WTC11 (cell line): ENCODE measurements around the gene TEX14.

Experiments
- ATF1 ChIP-seq: sonication (generic); formaldehyde crosslinking; IDR thresholded peaks from 2 replicates; pipeline ENCODE4 v1.8.1; 2023; ENCODE audit warnings: mild to moderate bottlenecking, moderate library complexity, missing genetic modification reagents
- CBFB ChIP-seq: sonication (generic); formaldehyde crosslinking; IDR thresholded peaks from 2 replicates; pipeline ENCODE4 v1.8.1; 2022; ENCODE audit warnings: mild to moderate bottlenecking, low read depth, missing genetic modification reagents
- CREB1 ChIP-seq: sonication (generic); formaldehyde crosslinking; IDR thresholded peaks from 2 replicates; pipeline ENCODE4 v1.8.0; 2023; ENCODE audit warnings: mild to moderate bottlenecking, missing genetic modification reagents
- CTCF ChIP-seq: fragments of 200-600 bp; IDR thresholded peaks from 2 replicates; pipeline ENCODE4 v1.8.0; 2022; ENCODE audit warnings: antibody characterized with exemption
- NR1H2 ChIP-seq: sonication (generic); formaldehyde crosslinking; IDR thresholded peaks from 2 replicates; pipeline ENCODE4 v1.9.0; 2021; ENCODE audit warnings: mild to moderate bottlenecking, moderate library complexity, missing genetic modification reagents
- TEAD1 ChIP-seq: sonication (generic); formaldehyde crosslinking; IDR thresholded peaks from 2 replicates; pipeline ENCODE4 v1.8.0; 2022; ENCODE audit warnings: mild to moderate bottlenecking, missing genetic modification reagents
- TP53 ChIP-seq: sonication (generic); formaldehyde crosslinking; IDR thresholded peaks from 2 replicates; pipeline ENCODE4 v1.8.1; 2023; ENCODE audit warnings: mild to moderate bottlenecking, missing genetic modification reagents
- ZNF263 ChIP-seq: sonication (generic); formaldehyde crosslinking; IDR thresholded peaks from 2 replicates; pipeline ENCODE4 v1.8.1; 2022; ENCODE audit warnings: low read depth, mild to moderate bottlenecking, moderate library complexity, missing genetic modification reagents
- ZNF423 ChIP-seq: fragments of 250-450 bp; sonication (Bioruptor Pico); IDR thresholded peaks from 2 replicates; pipeline ENCODE4 v2.1.2; 2022; ENCODE audit warnings: mild to moderate bottlenecking, moderate library complexity
- TF ChIP-seq, protein P1 (sequence below): sonication (generic); formaldehyde crosslinking; IDR thresholded peaks from 2 replicates; pipeline ENCODE4 v1.8.0; 2022; ENCODE audit warnings: mild to moderate bottlenecking, missing genetic modification reagents
- TF ChIP-seq, protein P2 (sequence below): sonication (generic); formaldehyde crosslinking; IDR thresholded peaks from 2 replicates; pipeline ENCODE4 v1.8.1; 2023; ENCODE audit warnings: mild to moderate bottlenecking, missing genetic modification reagents

DNA sequence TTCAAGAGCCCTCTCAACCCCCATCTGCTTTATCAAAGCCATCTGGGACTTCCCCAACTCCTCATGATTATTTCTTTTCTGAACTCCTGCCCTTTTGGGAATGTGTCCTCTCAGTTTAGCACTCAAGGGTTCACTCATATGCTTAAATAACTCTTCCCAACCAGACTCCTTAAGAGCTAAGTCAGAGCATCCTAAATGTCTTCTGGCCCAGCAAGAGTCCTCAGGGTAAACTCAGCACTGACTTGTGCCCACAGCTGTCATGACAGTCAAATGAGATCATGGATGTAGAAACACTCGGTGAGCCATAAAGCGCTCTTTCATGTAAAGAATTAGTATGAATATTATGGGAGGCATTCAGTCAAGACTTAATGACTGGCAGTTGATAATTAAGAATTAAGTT is 85.9 kb downstream of the TEX14 start:
- TF ChIP-seq TEAD1 (CRISPR knock-in tag) = no peak
- TF ChIP-seq CBFB = no peak
- no peak for TF ChIP-seq CTCF
- TF ChIP-seq CREB1 = no peak
- TF ChIP-seq, protein P1, sequence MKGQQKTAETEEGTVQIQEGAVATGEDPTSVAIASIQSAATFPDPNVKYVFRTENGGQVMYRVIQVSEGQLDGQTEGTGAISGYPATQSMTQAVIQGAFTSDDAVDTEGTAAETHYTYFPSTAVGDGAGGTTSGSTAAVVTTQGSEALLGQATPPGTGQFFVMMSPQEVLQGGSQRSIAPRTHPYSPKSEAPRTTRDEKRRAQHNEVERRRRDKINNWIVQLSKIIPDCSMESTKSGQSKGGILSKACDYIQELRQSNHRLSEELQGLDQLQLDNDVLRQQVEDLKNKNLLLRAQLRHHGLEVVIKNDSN = no peak
- no peak for TF ChIP-seq NR1H2 (CRISPR knock-in tag)
- TF ChIP-seq ZNF263 = no peak
- TF ChIP-seq, protein P2, sequence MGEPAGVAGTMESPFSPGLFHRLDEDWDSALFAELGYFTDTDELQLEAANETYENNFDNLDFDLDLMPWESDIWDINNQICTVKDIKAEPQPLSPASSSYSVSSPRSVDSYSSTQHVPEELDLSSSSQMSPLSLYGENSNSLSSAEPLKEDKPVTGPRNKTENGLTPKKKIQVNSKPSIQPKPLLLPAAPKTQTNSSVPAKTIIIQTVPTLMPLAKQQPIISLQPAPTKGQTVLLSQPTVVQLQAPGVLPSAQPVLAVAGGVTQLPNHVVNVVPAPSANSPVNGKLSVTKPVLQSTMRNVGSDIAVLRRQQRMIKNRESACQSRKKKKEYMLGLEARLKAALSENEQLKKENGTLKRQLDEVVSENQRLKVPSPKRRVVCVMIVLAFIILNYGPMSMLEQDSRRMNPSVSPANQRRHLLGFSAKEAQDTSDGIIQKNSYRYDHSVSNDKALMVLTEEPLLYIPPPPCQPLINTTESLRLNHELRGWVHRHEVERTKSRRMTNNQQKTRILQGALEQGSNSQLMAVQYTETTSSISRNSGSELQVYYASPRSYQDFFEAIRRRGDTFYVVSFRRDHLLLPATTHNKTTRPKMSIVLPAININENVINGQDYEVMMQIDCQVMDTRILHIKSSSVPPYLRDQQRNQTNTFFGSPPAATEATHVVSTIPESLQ = no peak
- TF ChIP-seq ZNF423 (CRISPR knock-in tag) = no peak
- TF ChIP-seq TP53 (CRISPR knock-in tag) = no peak
- TF ChIP-seq ATF1 (CRISPR knock-in tag) = no peak
